HepG2 (cell line): ENCODE results near the gene CASKIN1. TPM values are rescaled to one million over a fixed set of nuclear protein-coding genes. Genes with fewer than 3 reads are reported as not detected.
A peak's percentile ranks its signal among the peaks of the same experiment; 100 is the strongest.

Experiments used
- GABPB1 ChIP-seq: IDR thresholded peaks from 2 replicates; pipeline ENCODE4 v1.6.1; 2016; ENCODE audit warnings: mild to moderate bottlenecking, missing genetic modification reagents, moderate library complexity, missing compliant biosample characterization
- HMGXB3 ChIP-seq: sonication (generic); formaldehyde crosslinking; IDR thresholded peaks from 2 replicates; pipeline ENCODE4 v1.4.0; 2020; ENCODE audit warnings: missing genetic modification reagents, borderline replicate concordance
- MLLT10 ChIP-seq: sonication (generic); formaldehyde crosslinking; IDR thresholded peaks from 2 replicates; pipeline ENCODE4 v1.4.0; 2020; ENCODE audit warnings: missing genetic modification reagents
- MXD3 ChIP-seq: IDR thresholded peaks from 2 replicates; pipeline ENCODE4 v1.6.1; 2016; ENCODE audit warnings: mild to moderate bottlenecking, missing biosample characterization, missing genetic modification reagents
- NFE2L2 ChIP-seq: fragments of 150-350 bp; IDR thresholded peaks from 2 replicates; pipeline ENCODE4 v1.6.1; 2014; ENCODE audit warnings: low read length
- PRDM10 ChIP-seq: sonication (generic); formaldehyde crosslinking; IDR thresholded peaks from 2 replicates; pipeline ENCODE4 v1.4.0; 2020; ENCODE audit warnings: low read depth, missing genetic modification reagents
- RAD21 ChIP-seq: fragments of 450-650 bp; formaldehyde crosslinking; IDR thresholded peaks from 2 replicates; pipeline ENCODE4 v1.5.0; 2020; ENCODE audit warnings: mild to moderate bottlenecking
- SMAD9 ChIP-seq: sonication (generic); formaldehyde crosslinking; IDR thresholded peaks from 2 replicates; pipeline ENCODE4 v1.5.1; 2020; ENCODE audit warnings: mild to moderate bottlenecking, missing genetic modification reagents
- STAT5B ChIP-seq: sonication (generic); formaldehyde crosslinking; IDR thresholded peaks from 2 replicates; pipeline ENCODE4 v1.4.0; 2020; ENCODE audit warnings: missing genetic modification reagents
- TFDP1 ChIP-seq: IDR thresholded peaks from 2 replicates; pipeline ENCODE4 v1.6.1; 2016; ENCODE audit warnings: missing compliant biosample characterization, missing genetic modification reagents, borderline replicate concordance
- U2AF1 ChIP-seq: fragments of 200-400 bp; formaldehyde crosslinking; optimal IDR thresholded peaks from 2 replicates; pipeline ENCODE3; 2017; ENCODE audit warnings: mild to moderate bottlenecking, low read depth, low read length
- ZFAT ChIP-seq: sonication (generic); formaldehyde crosslinking; conservative IDR thresholded peaks from 2 replicates; pipeline ENCODE4 v1.8.1; 2023; ENCODE audit warnings: missing genetic modification reagents, inconsistent platforms
- ZNF160 ChIP-seq: sonication (generic); formaldehyde crosslinking; IDR thresholded peaks from 2 replicates; pipeline ENCODE4 v1.8.0; 2022; ENCODE audit warnings: mild to moderate bottlenecking, inconsistent platforms, missing genetic modification reagents
- ZNF20 ChIP-seq: sonication (generic); formaldehyde crosslinking; IDR thresholded peaks from 2 replicates; pipeline ENCODE4 v1.4.0; 2020; ENCODE audit warnings: mild to moderate bottlenecking, moderate library complexity, missing genetic modification reagents
- ZNF556 ChIP-seq: sonication (generic); formaldehyde crosslinking; IDR thresholded peaks from 2 replicates; pipeline ENCODE4 v1.4.0; 2020; ENCODE audit warnings: mild to moderate bottlenecking, missing genetic modification reagents, borderline replicate concordance
- ZNF605 ChIP-seq: sonication (generic); formaldehyde crosslinking; IDR thresholded peaks from 2 replicates; pipeline ENCODE4 v1.8.0; 2022; ENCODE audit warnings: mild to moderate bottlenecking, missing genetic modification reagents
- ZNF660 ChIP-seq: sonication (generic); formaldehyde crosslinking; IDR thresholded peaks from 2 replicates; pipeline ENCODE4 v1.5.1; 2020; ENCODE audit warnings: mild to moderate bottlenecking, low read depth, missing genetic modification reagents, borderline replicate concordance
- ZNF773 ChIP-seq: sonication (generic); formaldehyde crosslinking; IDR thresholded peaks from 2 replicates; pipeline ENCODE4 v1.4.0; 2020; ENCODE audit warnings: missing genetic modification reagents, borderline replicate concordance
- ZNF883 ChIP-seq: sonication (generic); formaldehyde crosslinking; IDR thresholded peaks from 2 replicates; pipeline ENCODE4 v1.5.1; 2020; ENCODE audit warnings: mild to moderate bottlenecking, missing genetic modification reagents; ENCODE audit errors: not compliant biosample characterization
- ZSCAN12 ChIP-seq: sonication (generic); formaldehyde crosslinking; IDR thresholded peaks from 2 replicates; pipeline ENCODE4 v1.9.0; 2021; ENCODE audit warnings: mild to moderate bottlenecking, missing genetic modification reagents
- polyA plus RNA-seq, 8 experiments: library from polyadenylated mRNA; depleted of rRNA in 3 of 8; stranded (reverse) in 7 of 8; unstranded in 1 of 8; fragments of >200 nt; fragmentation: Illumina TruSeq in 4 of 8; extraction: Trizol in 4 of 8; gene quantifications; 2 replicates each; pipeline versions ENCODE4 v1.2.1 to v1.2.3, GENCODE V29; 2011 to 2016; ENCODE audit warnings: low read depth in 4 of 8, missing spikeins in 1 of 8, mixed read lengths in 1 of 8; ENCODE audit not compliant: insufficient read depth in 1 of 8
- total RNA-seq, 5 experiments: library from RNA; depleted of rRNA; stranded (reverse); fragments of >200 nt; fragmentation: Illumina TruSeq; extraction: Trizol; gene quantifications; 2 replicates each; pipeline ENCODE4 v1.2.3, GENCODE V29; 2016; ENCODE audit warnings: low read depth in 1 of 5

The CASKIN1 gene
- total and polyA plus RNA-seq, 2 of the 13 experiments (the other 11 are each of a cell fraction or from before 2014, with no cell fraction given) = 1.2 to 2.2 TPM

- TF ChIP-seq NFE2L2 = no peak
- TF ChIP-seq ZFAT (CRISPR knock-in tag) = no peak
- no peak for TF ChIP-seq ZSCAN12 (CRISPR knock-in tag)
- TF ChIP-seq ZNF160 (CRISPR knock-in tag) = no peak
- no peak for TF ChIP-seq ZNF773 (CRISPR knock-in tag)
- TF ChIP-seq ZNF605 (CRISPR knock-in tag) = no peak
- no peak for TF ChIP-seq ZNF556 (CRISPR knock-in tag)
- peak; percentile 5; the same call in 1 of the 2 replicates for TF ChIP-seq RAD21 (CRISPR knock-in tag)
- no peak for TF ChIP-seq TFDP1 (CRISPR knock-in tag)
- TF ChIP-seq MXD3 (CRISPR knock-in tag) = no peak
- no peak for TF ChIP-seq ZNF660 (CRISPR knock-in tag)
- no peak for TF ChIP-seq MLLT10 (CRISPR knock-in tag)
- TF ChIP-seq PRDM10 (CRISPR knock-in tag) = no peak
- no peak for TF ChIP-seq SMAD9 (CRISPR knock-in tag)
- no peak for TF ChIP-seq ZNF20 (CRISPR knock-in tag)
- TF ChIP-seq ZNF883 (CRISPR knock-in tag) = no peak
- no peak for TF ChIP-seq U2AF1
- TF ChIP-seq STAT5B (CRISPR knock-in tag) = no peak
- TF ChIP-seq HMGXB3 (CRISPR knock-in tag) = no peak
- no peak; the same call in 1 of the 2 replicates for TF ChIP-seq GABPB1 (CRISPR knock-in tag)
These were observed 14.3 kb upstream of the CASKIN1 start, which contains the start of gene BRICD5 (continued) for GRCh38 chr16:2210386-2211365.
